Subcutaneous adipose tissue (tissue), 4 donors: Measurements from ENCODE around the gene PFKFB2. TPM values are rescaled to one million over a fixed set of nuclear protein-coding genes. Genes with fewer than 3 reads are reported as not detected.

ENCODE experiments used
- CTCF ChIP-seq: fragments of 450-650 bp; IDR thresholded peaks from one replicate; pipeline ENCODE4 v1.5.1; 2016; ENCODE audit warnings: low read depth, mild to moderate bottlenecking, control low read depth, antibody characterized with exemption, moderate library complexity
- total RNA-seq, 4 donors: library from RNA; depleted of rRNA; stranded (reverse); fragments of >200 nt; gene quantifications; one replicate each; pipeline ENCODE4 v1.1.0, GENCODE V29; 2016

The PFKFB2 gene
- total RNA-seq, 4 donors from 2014 or later = 5.1 to 7.5 (median 5.8) TPM

DNA sequence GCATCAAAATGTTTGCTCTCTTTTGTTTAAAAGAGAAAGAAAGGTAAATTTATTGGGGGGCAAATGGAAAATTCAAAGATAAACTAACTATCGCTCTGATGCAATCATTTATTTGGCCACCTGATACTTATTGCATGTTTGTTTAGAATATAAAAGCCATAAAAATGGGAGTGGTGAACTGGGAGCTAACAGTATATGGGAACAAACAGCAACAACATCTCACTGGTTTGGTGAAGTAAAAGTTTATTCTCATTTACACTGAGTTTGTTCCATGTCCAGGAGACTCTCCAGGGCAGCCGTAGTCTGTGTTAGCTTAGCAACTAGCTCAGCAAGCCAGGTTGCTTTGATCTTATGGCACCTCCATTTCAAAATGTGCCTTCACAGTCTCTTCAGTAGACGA is 71.3 kb downstream of the PFKFB2 start:
- TF ChIP-seq CTCF = no peak

GRCh38 chr1:207128336-207128921 is 75.4 kb downstream of the PFKFB2 start:
- no peak for TF ChIP-seq CTCF

GRCh38 chr1:207129053-207129452 is 76.0 kb downstream of the PFKFB2 start:
- no peak for TF ChIP-seq CTCF

Other genes with a start within 250 kb of the PFKFB2 start
- not detected for gene IL20, start 187.7 kb upstream of the PFKFB2 start, total RNA-seq
- not detected for gene IL24, start 155.8 kb upstream of the PFKFB2 start, total RNA-seq
- 10 to 100 TPM in 1 of 4 donors, 1 to 10 TPM in 3; 1.1 to 54.1 (median 4.3) TPM for gene FCMR, start 131.3 kb upstream of the PFKFB2 start, total RNA-seq
- 1 to 10 TPM in 1 of 4 donors, under 1 TPM in 3; 0.22 to 2.4 (median 0.61) TPM for gene PIGR, start 106.8 kb upstream of the PFKFB2 start, total RNA-seq
- gene FCAMR, start 82.8 kb upstream of the PFKFB2 start, total RNA-seq = not detected
- under 1 TPM in 2 of 4 donors, not detected in 2; under 0.01 to 0.17 TPM for gene C1orf116, start 20.5 kb upstream of the PFKFB2 start, total RNA-seq
- 10 to 100 TPM in 1 of 4 donors, 1 to 10 TPM in 3; 6.0 to 11.9 (median 6.9) TPM for gene YOD1, start 2.1 kb upstream of the PFKFB2 start, total RNA-seq
- 1 to 10 TPM in 2 of 4 donors, under 1 TPM in 1, not detected in 1; 0.49 to 6.3 (median 2.2) TPM for gene C4BPB, start 35.6 kb downstream of the PFKFB2 start, total RNA-seq
- gene C4BPA, start 51.0 kb downstream of the PFKFB2 start, total RNA-seq = not detected